Activated CD4-positive, alpha-beta T cell treated with anti-CD3 and anti-CD28 coated beads, Interleukin-2, amount 10 ng/mL, durations not matched to agents 24 days and 14 days (primary cell): ENCODE results near the gene DLST. TPM values are rescaled to one million over a fixed set of nuclear protein-coding genes. Genes with fewer than 3 reads are reported as not detected.
A peak's percentile ranks its signal among the peaks of the same experiment; 100 is the strongest.

Experiments
- DNase-seq: peaks from one replicate; pipeline ENCODE4 v3.0.0; 2022
- H3K27ac Mint-ChIP-seq: one replicate; pipeline ENCODE4 v1.8.0; 2022; ENCODE audit warnings: mild to moderate bottlenecking, mixed read lengths
- H3K27me3 Mint-ChIP-seq: one replicate; pipeline ENCODE4 v1.8.0; 2022; ENCODE audit warnings: mixed read lengths
- H3K36me3 Mint-ChIP-seq: one replicate; pipeline ENCODE4 v1.8.0; 2022; ENCODE audit warnings: low read depth, mild to moderate bottlenecking, mixed read lengths
- H3K4me1 Mint-ChIP-seq: one replicate; pipeline ENCODE4 v1.8.0; 2021; ENCODE audit warnings: mixed read lengths
- H3K4me3 Mint-ChIP-seq: one replicate; pipeline ENCODE4 v1.8.0; 2022; ENCODE audit warnings: mild to moderate bottlenecking, moderate library complexity, mixed read lengths
- H3K9me3 Mint-ChIP-seq: one replicate; pipeline ENCODE4 v1.8.0; 2021; ENCODE audit warnings: mixed read lengths
- intact Hi-C: fragments of 100-400 bp; cut with micrococcal nuclease; formaldehyde crosslinking; loops from one replicate; pipeline ENCODE4 v1.15.1; 2023
- total RNA-seq: library from RNA; stranded (reverse); gene quantifications from 2 replicates; pipeline ENCODE4 v1.2.3, GENCODE V29; 2022

The DLST gene
- total RNA-seq: 110 and 111 TPM in 2 replicates

DNA sequence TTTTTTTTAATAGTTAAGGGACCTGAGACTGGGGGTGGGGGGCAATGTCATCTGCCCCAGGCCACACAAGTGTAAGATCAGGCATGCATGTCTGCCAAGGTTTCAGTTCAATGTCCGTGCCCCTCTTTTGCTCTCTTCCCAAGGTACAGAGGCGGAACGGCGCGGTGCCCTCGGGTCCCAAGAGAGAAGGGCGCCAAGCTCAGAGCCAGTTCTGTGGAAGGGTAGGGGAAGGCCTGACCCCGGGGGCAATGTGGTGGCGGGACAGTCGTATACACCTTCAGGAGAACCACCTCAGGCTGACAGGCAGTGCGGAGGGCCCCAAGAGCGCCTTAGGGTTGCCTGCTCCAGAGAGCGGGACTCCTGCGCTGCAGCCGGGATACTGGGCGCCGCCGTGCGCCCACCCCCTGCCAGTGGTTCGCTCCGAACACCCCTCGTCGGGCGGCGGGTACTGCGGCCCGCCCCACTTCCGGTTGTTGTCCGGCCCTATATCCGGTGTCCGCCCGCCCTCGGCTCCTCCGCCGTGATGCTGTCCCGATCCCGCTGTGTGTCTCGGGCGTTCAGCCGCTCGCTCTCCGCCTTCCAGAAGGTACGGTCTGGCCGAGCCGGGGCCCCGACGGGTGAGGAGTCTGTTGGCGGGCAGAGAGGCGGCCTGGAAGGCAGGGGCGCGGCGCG lies at the start of gene DLST:
Gene DLST (plus strand): TSS at position 486 of the 672 bp plus-strand sequence. CDS start 38 bp downstream, at position 524.
- Mint-ChIP-seq H3K4me1 (peaks cover 45% of the 10 kb centered on the region), H3K4me3 (peak within 1 kb of the TSS; percentile 99), H3K27ac (peak within 1 kb of the TSS; percentile 93), H3K9me3 (no peaks in the 10 kb centered on the region), H3K36me3 (peaks cover 34% of the 10 kb centered on the region), H3K27me3 (no peaks in the 10 kb centered on the region)
- peak; percentile 97 for DNase-seq
- intact Hi-C loops: loop anchor here (2.0 to 5.0 kb wide), 2 partner anchors 21 to 169 kb away; partner anchors contain the start of genes AREL1 and FCF1

DNA sequence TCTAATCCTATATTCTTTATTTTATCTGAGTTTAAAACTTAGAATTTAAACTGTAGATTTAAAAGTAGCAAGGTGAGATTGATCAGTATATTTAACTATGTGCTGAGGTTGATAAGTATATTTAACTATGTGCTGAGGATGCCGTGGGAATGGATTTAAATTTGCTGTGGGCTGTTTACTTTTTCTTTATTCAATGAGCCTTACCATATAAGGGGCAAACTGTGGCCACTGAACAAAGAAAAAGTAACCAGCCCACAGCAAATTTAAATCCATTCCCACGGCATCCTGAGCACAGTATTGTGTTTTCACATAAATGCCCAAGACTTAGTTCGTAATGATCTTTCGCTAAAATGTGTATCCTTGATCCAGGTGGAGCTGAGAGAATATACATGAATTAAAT lies 48.9 kb upstream of the DLST start:
- H3K36me3 Mint-ChIP-seq: peaks cover 43% of the 10 kb centered on the region
- no peak overlapping the region for H3K27ac Mint-ChIP-seq
- no peaks in the 10 kb centered on the region for H3K9me3 Mint-ChIP-seq
- no peak for DNase-seq
- peaks cover 32% of the 10 kb centered on the region for H3K4me1 Mint-ChIP-seq
- intact Hi-C loops: no loop called here
- no peak overlapping the region for H3K4me3 Mint-ChIP-seq
- H3K27me3 Mint-ChIP-seq: no peaks in the 10 kb centered on the region

DNA sequence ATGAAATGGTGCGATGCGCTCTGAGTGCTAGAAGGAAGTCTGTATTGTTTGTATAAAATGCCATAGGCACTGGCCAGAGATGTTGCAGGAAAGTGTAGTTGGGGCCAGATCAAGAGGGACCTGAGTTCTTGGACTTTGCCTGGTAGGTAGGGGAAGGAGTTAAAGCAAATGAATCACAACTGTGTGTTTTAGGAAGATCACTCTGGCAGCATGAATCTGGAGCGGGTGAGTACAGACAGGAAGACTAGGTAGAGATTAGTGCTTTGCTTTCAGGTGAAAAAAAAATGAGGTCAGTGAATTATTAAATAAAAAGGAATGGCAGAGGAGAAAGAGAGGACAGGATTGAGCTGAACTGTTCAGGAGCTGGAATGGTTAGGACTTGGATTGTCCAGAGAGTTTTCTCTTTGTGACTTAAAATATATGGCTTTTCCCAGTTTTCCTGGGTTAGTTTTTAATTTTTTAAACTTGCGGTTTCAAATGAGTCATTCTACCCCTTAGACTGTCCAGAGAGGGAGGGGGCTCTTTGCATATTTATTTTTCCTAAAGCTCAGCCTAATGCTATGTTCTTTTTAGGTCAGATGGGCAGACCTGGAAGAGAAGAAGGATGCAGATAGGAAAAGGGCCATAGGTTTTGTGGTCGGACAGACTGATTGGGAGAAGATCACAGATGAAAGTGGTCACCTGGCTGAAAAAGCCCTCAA lies 46.9 kb upstream of the DLST start:
- Mint-ChIP-seq H3K27me3 (no peaks in the 10 kb centered on the region), H3K4me1 (peaks cover 41% of the 10 kb centered on the region), H3K27ac (peak overlapping the region; percentile 51), H3K36me3 (peaks cover 36% of the 10 kb centered on the region), H3K9me3 (no peaks in the 10 kb centered on the region), H3K4me3 (no peak overlapping the region)
- intact Hi-C loops: loop anchor here (5.0 kb wide), 1 partner anchor 123 kb away; the partner anchor contains the start of genes AREL1 and FCF1
- peak; percentile 51 for DNase-seq

DNA sequence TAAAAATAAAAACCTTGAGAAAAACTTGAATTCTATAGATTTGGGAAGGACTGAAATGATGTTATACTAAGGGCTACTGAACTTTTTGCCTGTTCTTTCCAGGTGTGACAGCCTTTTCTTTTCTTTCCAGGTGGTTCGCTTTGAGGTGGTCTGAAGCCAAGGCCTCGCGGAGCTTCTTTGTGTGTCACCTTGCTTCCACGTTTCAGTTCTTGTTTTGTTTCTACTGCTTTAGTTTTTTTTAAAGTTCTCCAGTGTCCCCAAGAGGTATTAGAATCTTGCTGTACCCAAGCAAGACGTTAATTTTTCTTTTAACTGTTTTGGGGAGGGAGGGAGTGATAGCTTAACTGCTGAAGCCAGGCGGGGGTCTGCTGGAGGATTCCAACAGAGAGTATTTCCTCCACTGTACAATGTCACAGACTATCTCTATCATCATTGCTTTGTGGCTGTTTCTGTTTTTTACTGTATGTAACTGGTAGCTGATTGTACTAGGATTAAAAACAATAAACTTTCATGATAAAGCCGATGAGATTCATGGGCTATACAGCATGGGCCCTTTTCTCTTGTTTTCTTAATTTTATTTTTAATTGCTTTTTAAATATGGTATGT lies 46.0 kb upstream of the DLST start:
- H3K4me1 Mint-ChIP-seq: peaks cover 49% of the 10 kb centered on the region
- intact Hi-C loops: loop anchor here (5.0 kb wide), 1 partner anchor 123 kb away; the partner anchor contains the start of genes AREL1 and FCF1
- H3K27ac Mint-ChIP-seq: peak overlapping the region; percentile 72
- peak; percentile 51 for DNase-seq
- H3K36me3 Mint-ChIP-seq: peaks cover 33% of the 10 kb centered on the region
- H3K27me3 Mint-ChIP-seq: no peaks in the 10 kb centered on the region
- H3K4me3 Mint-ChIP-seq: peak overlapping the region; percentile 40
- H3K9me3 Mint-ChIP-seq: no peaks in the 10 kb centered on the region

DNA sequence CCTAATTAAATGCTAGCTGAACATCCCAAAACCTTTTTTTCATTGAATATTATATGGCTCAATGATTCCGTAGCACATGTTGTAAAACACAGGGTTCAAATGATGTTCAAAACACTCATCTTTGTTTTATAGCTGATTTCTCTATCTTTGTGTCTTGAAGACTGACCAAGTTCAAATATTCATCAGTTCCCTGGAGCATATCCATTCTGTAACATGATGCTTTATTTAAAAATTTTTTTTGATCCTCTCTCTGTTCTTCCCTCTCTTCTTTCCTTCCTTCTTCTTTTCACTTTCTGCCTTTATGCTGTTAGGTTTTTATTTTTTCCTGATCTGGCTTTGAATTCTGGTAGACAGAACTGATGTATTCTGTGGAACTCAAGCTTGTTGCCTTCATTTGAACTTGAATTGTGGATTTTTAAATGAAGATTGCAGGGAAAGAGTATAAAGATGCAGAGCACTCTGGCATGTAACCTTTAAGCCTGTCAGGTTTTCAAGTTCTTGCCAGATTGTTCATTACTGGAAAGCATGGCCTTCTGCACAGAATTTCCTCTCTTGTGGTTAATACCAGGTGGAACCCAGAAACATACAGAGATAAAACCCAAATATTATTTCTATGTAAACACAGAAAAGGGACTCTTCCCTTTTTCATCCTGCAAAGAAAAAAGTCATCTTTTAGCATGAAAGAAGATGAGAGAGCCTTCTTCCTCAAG lies 45.3 kb upstream of the DLST start:
- intact Hi-C loops: loop anchor here (5.0 kb wide), 1 partner anchor 124 kb away; the partner anchor contains the start of genes AREL1 and FCF1
- peak overlapping the region; percentile 68 for H3K4me3 Mint-ChIP-seq

DNA sequence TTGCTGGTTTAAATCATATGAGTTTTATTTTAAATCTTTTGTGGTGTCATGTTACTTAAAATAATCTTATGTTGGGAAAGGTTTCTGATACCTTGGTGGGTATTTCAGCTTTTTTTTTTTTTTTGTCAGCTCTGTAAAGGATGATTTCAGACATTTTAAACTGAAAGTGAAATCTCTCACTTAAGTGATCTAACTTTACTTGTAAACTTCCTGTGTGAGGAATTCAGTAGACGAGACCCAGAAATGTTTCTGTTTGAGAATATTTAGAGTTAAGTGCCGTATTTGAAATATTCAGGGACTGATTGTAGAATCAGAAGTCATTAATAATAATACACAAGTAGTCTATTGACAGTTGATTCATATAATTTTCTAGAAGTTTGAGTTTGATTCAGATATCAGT lies 43.5 kb upstream of the DLST start:
- peak overlapping the region; percentile 74 for H3K4me3 Mint-ChIP-seq
- H3K27me3 Mint-ChIP-seq: no peaks in the 10 kb centered on the region
- H3K4me1 Mint-ChIP-seq: peaks cover 61% of the 10 kb centered on the region
- intact Hi-C loops: loop anchor here (2.0 to 5.0 kb wide), 2 partner anchors 73 to 126 kb away; partner anchors contain the start of genes AREL1 and FCF1
- peak overlapping the region; percentile 89 for H3K27ac Mint-ChIP-seq
- DNase-seq: no peak
- no peaks in the 10 kb centered on the region for H3K9me3 Mint-ChIP-seq
- H3K36me3 Mint-ChIP-seq: peaks cover 37% of the 10 kb centered on the region

More for the DNA sequence above, 45.3 kb upstream of the DLST start:
- Mint-ChIP-seq H3K27ac (peak overlapping the region; percentile 84), H3K36me3 (peaks cover 34% of the 10 kb centered on the region), H3K4me1 (peaks cover 55% of the 10 kb centered on the region), H3K27me3 (no peaks in the 10 kb centered on the region), H3K9me3 (no peaks in the 10 kb centered on the region)
- DNase-seq: peak; percentile 60

DNA sequence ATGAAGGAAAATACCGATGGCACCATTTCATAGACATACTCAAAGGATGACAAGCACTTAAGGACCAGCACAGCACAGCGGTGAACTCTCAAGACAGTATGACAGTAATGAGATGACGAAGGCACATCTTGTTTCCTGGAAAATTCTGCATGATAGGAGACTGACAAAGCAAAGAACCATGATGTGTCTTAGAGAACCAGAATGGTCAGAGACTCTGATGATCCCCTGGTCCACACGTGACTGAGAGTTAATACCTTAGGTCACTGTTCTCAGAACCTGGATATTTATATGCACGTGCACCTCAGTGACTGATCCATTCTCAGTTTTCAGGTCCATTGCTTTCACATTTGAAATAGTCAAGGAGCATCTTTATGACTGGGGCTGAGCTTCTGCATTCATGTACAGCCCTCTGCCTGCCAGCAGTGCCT lies 41.1 kb upstream of the DLST start:
- H3K27me3 Mint-ChIP-seq: no peaks in the 10 kb centered on the region
- intact Hi-C loops: no loop called here
- peaks cover 52% of the 10 kb centered on the region for H3K4me1 Mint-ChIP-seq
- H3K27ac Mint-ChIP-seq: peak overlapping the region; percentile 58
- peak overlapping the region; percentile 51 for H3K4me3 Mint-ChIP-seq
- H3K36me3 Mint-ChIP-seq: peaks cover 28% of the 10 kb centered on the region
- peak; percentile 60 for DNase-seq
- no peaks in the 10 kb centered on the region for H3K9me3 Mint-ChIP-seq

DNA sequence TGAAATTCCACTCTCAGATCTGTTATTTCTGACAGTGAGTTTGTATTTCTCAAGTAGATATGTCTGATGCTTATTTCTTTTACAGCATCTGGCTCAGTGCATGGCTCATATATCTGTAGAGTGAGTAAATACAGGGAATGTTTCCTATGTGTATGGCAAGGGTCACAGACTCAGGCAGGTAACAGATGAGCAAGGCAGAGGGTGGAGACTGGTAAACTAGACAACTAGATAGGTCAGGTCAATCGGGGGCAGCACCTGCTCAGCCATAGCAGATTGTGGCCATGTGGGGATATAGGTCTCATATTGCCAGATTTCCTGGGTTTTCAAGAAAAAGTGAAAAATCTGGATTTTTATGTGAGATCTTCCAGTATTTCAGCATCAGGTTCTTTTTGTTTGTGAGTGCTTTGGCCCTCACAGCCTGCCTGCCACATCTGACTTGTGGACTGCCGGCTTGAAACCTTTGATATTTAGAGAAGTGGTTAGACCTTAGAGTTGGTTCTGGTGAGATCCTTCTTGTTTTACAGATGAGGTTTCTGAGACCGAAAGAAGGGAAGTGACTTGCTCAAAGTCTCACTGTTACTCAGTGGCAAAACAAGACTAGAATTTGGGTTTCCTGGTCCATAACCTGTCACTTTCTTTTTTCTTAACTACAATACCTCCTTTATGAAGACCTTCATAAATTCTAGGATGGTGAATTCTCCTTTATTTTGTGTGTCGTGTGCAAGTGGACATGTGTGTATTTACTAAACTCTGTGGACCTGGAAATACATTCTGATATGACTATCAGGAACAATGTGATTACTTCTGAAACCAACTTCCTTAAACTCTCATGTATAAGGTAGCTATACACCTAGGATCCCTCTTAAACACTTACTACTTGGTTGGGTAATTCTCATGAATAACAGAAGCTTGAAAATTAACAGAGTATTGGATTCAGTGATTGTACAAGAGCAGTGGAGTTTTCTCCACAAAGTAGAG lies 40.2 kb upstream of the DLST start:
- peak; percentile 80 for DNase-seq
- Mint-ChIP-seq H3K27ac (peak overlapping the region; percentile 58), H3K4me1 (peaks cover 44% of the 10 kb centered on the region), H3K36me3 (peaks cover 23% of the 10 kb centered on the region), H3K27me3 (no peaks in the 10 kb centered on the region), H3K9me3 (no peaks in the 10 kb centered on the region), H3K4me3 (peak overlapping the region; percentile 51)
- intact Hi-C loops: no loop called here

DNA sequence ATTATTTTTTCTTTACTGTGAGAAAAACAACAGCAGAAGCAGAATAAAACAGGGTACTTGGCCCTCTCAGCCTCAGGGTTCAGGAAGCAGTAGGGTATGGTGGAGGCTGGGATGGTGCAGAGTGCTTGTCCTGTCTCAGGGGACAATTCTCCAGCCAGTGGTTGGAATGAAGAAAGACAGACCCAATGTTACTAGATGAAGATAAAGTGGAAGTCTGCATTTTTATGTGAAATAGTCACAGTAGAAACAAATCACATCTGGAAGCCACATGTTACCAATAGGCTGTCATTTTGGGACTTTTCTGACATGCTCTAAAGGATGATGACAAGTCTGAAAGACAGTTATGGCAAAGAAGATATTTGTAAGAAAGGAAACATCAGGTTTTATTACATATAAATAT lies 38.1 kb upstream of the DLST start:
- Mint-ChIP-seq H3K4me1 (peaks cover 27% of the 10 kb centered on the region), H3K4me3 (no peak overlapping the region), H3K9me3 (no peaks in the 10 kb centered on the region), H3K36me3 (peaks cover 17% of the 10 kb centered on the region), H3K27ac (no peak overlapping the region), H3K27me3 (no peaks in the 10 kb centered on the region)
- intact Hi-C loops: no loop called here
- DNase-seq: no peak

DNA sequence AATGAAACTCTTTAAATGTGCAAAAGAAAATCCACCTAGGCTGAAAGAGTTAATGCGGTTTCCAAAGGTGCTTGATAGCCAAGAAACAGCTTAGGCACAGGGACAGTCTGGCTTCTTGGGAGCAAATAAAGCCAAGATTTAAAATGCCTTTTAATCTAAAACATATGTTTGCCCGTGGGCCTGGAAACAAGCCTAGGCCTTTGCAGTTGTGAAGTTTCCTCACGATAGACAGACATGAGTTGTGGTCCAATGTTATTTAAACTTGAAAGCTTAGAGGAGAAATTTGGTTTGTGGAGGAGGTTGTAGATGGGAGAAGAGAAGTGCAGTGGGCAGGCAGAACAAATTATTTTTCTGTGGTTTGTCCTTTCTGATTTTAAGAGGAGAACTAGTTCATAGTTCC lies 35.5 kb upstream of the DLST start:
- intact Hi-C loops: no loop called here
- no peaks in the 10 kb centered on the region for H3K9me3 Mint-ChIP-seq
- H3K4me3 Mint-ChIP-seq: no peak overlapping the region
- H3K27ac Mint-ChIP-seq: no peak overlapping the region
- H3K27me3 Mint-ChIP-seq: no peaks in the 10 kb centered on the region
- peaks cover 11% of the 10 kb centered on the region for H3K4me1 Mint-ChIP-seq
- DNase-seq: no peak
- peaks cover 4% of the 10 kb centered on the region for H3K36me3 Mint-ChIP-seq

DNA sequence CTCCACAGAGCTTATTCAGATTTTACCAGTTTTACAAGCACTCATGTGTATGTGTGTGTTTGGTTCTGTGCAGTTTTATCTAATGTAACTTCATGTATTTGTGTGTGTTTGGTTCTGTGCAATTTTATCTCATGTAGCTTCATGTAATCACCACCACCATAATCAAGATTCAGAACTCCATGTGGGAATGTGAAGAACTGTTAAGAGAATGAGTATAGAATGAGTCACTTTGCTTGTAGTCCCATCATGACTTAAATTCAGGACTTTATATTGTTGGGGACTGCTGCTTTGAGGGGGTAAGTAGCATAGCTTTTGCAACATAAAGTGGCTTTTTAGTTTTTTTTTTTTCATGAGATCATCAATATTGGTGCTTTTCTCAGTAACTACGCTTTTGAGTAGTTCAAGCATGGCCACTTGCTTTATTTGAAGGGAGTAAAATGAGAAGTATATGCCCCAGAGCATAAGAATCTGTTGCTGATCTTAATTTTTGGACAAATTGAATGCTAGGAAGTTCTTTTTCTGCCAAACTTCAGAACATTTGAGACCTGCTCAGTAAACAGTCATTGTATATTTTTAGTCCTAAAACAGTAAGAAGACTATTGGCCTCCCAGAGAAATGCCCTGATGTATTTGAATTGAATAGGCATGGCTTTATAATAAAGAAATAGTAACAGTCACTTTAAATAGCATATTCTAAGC lies 34.6 kb upstream of the DLST start:
- no peaks in the 10 kb centered on the region for H3K9me3 Mint-ChIP-seq
- intact Hi-C loops: no loop called here
- H3K4me1 Mint-ChIP-seq: peaks cover 2% of the 10 kb centered on the region
- H3K4me3 Mint-ChIP-seq: no peak overlapping the region
- H3K27ac Mint-ChIP-seq: no peak overlapping the region
- no peaks in the 10 kb centered on the region for H3K27me3 Mint-ChIP-seq
- H3K36me3 Mint-ChIP-seq: peaks cover 2% of the 10 kb centered on the region
- no peak for DNase-seq

DNA sequence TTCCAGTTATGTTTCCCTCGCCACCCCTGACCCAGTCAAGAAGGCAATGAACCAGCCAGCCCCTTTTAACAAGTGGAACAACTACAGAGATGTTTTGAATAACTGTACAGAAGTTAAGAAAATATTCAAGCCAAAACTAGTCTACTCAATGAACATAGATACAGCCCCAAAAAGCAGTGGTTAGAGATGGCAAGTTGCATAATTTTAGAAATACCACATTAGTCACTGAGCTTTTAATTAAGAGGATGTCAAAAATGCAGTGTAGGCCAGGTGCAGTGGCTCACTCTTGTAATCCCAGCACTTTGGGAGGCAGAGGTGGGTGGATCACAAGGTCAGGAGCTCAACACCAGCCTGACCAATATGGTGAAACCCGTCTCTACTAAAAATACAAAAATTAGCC lies 32.9 kb upstream of the DLST start:
- H3K4me1 Mint-ChIP-seq: peaks cover 10% of the 10 kb centered on the region
- intact Hi-C loops: no loop called here
- H3K36me3 Mint-ChIP-seq: no peaks in the 10 kb centered on the region
- H3K9me3 Mint-ChIP-seq: no peaks in the 10 kb centered on the region
- H3K4me3 Mint-ChIP-seq: no peak overlapping the region
- no peak for DNase-seq
- no peak overlapping the region for H3K27ac Mint-ChIP-seq
- no peaks in the 10 kb centered on the region for H3K27me3 Mint-ChIP-seq
